Measurements from ENCODE around the gene MGST3.
"Not testable (repeated sequence)": the region's sequence is repeated elsewhere in the genome, so short reads cannot be mapped to it uniquely, and the experiment has no call there.

MGST3 gene

DNA sequence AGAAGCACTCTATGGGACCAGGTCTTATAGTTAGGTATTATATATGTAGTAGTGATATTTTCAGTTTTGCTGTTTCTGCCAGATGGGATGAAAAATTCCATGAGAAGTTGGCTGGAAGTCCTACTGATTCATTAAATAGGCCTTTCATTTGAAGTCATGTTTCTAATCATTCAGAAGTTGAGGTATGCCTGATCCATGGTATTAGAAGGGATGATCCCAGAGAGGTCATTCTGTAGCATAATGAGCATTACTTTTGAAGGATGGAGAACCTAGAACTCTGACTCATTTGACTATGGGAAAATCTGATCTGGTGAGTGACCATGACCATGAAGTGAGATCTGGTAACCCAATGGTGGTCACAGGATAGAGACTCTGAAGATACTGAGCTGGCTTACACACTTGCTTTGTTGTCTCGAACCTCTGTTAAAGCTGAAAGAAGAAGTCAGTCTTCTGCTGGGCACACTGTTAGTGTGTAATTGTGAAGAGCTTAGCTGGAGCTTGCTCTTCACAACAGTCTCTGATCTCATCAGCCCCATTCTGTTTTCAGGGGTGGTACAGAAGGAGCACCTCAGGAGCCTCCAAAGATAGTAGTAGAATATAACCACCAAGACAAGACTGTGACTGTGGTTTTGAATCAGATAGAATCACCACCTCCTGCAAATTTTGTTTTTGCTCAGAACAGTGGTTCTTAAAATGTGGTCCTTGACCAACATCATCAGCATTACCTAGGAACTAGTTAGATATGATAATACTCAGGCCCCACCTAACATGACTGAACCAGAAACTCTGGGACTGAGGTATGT, 9.0 kb downstream of the MGST3 start:
- peaks cover 3% of the 10 kb centered on the region; the same call in 1 of the 2 replicates for H3K36me3 ChIP-seq (ENCODE audit: insufficient read depth, low read length)
- H3K9me3 ChIP-seq (ENCODE audit: insufficient read depth, low read depth, low read length), result no peaks in the 10 kb centered on the region
- H3K27me3 ChIP-seq (ENCODE audit: insufficient read depth, low read length), result no peaks in the 10 kb centered on the region
- 98% methylated on average over 1 of the region's 1 CpG for WGBS
- H3K27ac ChIP-seq (ENCODE audit: low read depth, low read length), result no peak overlapping the region
- H3K9ac ChIP-seq (ENCODE audit: low read depth, low read length), result no peak overlapping the region
- H3K4me1 ChIP-seq (ENCODE audit: insufficient read depth, low read length), result peaks cover 11% of the 10 kb centered on the region
- H3K4me3 ChIP-seq (ENCODE audit: low read length), result no peak overlapping the region

DNA sequence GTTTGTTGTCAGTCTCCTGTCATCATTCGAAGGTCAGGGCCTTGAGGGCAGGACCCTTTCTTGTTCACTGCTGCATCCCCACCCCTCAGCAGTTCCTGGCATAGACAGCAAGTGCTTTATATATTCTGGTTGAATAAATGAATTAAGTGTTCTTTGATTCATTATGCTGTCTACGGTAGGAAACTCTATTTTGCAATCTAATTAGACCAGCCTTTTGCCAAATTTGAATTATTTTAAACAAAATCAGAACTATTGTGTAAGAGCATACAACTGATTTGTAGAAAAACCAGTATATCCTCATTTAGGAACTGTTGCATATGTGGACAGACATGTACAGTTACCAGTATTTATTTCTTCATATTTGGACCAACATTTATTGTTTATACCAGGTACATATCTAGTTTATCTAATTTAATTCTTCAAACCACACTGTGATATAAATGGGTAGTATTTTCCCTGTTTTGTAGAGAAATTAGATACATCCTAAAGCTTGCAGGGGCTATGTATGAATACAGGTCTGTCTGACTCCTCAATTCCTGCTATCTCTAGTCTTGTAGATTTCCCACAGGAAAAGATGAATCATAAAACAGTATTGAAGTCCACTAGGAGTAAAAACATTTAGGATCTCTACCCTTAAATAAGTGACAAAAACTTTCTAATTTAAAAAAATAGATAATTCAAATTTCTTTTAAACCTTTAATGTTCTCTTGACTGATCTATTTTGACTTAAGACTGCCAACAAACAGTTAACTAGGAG, 10.4 kb downstream of the MGST3 start:
- 90% methylated on average over 1 of the region's 2 CpGs for WGBS
- Histone ChIP-seq H3K4me3 (ENCODE audit: low read length) (no peak overlapping the region), H3K27me3 (ENCODE audit: insufficient read depth, low read length) (no peaks in the 10 kb centered on the region), H3K9me3 (ENCODE audit: insufficient read depth, low read depth, low read length) (no peaks in the 10 kb centered on the region), H3K9ac (ENCODE audit: low read depth, low read length) (no peak overlapping the region), H3K4me1 (ENCODE audit: insufficient read depth, low read length) (peaks cover 4% of the 10 kb centered on the region; the same call in 1 of the 2 replicates), H3K36me3 (ENCODE audit: insufficient read depth, low read length) (no peaks in the 10 kb centered on the region), H3K27ac (ENCODE audit: low read depth, low read length) (no peak overlapping the region)

DNA sequence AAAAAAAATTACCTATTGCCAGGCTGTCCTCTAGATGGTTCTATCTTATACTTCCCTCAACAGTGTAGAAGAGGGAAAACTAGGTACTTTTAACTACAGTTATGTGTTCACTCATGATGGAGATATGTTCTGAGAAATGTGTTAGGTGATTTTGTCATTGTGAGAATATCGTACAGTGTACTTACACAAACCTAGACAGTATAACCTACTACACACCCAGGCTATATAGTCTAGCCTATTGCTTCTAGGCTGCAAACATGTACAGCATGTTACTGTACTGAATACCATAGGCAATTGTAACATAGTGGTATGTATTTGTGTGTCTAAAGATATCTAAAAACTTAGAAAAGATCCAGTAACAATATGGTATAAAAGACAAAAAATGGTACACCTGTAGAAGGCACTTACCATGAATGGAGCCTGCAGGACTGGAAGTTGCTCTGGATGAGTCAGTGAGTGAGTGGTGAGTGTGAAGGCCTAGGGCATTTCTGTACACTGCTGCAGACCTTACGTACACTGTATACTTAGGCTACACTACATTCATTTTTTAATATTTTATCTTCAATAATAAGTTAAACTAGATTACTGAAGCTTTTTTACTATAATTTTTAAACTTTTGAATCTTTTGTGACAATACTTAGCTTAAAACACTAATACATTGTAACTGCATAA, 13.2 kb downstream of the MGST3 start:
- H3K4me1 ChIP-seq (ENCODE audit: insufficient read depth, low read length), result no peaks in the 10 kb centered on the region
- no peak overlapping the region for H3K27ac ChIP-seq (ENCODE audit: low read depth, low read length)
- no peak overlapping the region for H3K4me3 ChIP-seq (ENCODE audit: low read length)
- WGBS, result no CpG with 5 or more reads among the region's 2 CpGs
- H3K27me3 ChIP-seq (ENCODE audit: insufficient read depth, low read length), result no peaks in the 10 kb centered on the region
- H3K9ac ChIP-seq (ENCODE audit: low read depth, low read length), result no peak overlapping the region
- no peaks in the 10 kb centered on the region for H3K9me3 ChIP-seq (ENCODE audit: insufficient read depth, low read depth, low read length)
- H3K36me3 ChIP-seq (ENCODE audit: insufficient read depth, low read length), result no peaks in the 10 kb centered on the region

DNA sequence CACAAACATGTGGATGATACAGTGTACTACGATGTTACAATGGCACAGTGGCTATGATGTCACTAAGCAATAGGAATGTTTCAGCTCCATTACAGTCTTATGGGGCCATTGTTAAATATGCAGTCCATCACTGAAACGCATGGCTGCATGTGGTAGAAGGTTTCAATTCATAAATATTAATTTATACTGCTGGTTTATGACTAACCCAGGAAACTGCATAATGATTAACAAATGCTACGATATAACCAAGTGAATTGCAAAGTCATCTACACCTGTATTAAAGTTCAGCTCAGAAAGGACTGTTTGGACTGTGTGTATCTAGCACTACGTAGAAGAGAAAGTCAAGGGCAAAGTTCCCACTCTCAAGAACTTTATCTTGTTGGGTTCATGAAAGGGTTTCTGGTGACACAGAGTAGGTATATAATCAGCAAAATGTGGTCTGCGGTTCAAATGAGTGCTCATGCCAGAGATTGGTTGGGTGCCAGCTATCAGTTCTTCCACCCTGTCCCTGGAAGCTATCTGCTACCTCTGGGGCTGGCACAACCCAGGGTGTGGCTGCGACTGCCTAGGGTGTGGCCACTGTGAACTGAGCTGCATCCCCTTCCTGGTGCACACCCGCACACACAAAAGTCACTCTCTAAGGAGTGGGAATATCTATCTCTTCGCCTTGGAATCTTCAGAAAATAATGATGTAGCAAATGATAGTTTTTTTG, 14.8 kb downstream of the MGST3 start:
- Histone ChIP-seq H3K9me3 (ENCODE audit: insufficient read depth, low read depth, low read length) (no peaks in the 10 kb centered on the region), H3K4me1 (ENCODE audit: insufficient read depth, low read length) (no peaks in the 10 kb centered on the region), H3K9ac (ENCODE audit: low read depth, low read length) (no peak overlapping the region), H3K27ac (ENCODE audit: low read depth, low read length) (no peak overlapping the region), H3K4me3 (ENCODE audit: low read length) (no peak overlapping the region), H3K27me3 (ENCODE audit: insufficient read depth, low read length) (no peaks in the 10 kb centered on the region), H3K36me3 (ENCODE audit: insufficient read depth, low read length) (peaks cover 4% of the 10 kb centered on the region; the same call in 1 of the 2 replicates)
- WGBS, result 93% methylated on average over 8 of the region's 8 CpGs

DNA sequence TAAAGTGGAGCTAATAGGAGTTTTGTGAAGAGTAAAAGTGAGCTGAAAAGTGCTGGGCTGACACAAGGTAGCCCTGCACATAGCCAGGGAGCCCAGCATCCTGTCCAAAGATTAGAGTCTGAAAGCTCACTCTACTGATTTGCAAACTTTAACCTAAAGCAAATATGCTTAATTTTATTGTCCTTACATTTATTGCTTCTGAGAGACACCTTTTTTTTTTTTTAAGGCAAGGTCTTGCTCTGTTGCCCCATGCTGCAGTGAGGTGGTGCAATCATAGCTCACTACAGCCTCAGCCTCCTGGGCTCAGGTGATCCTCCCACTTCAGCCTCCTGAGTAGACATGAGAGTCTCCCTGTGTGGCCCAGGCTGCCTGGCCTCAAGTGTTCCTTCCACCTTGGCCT, 16.5 kb downstream of the MGST3 start:
- Histone ChIP-seq H3K4me1 (ENCODE audit: insufficient read depth, low read length) (no peaks in the 10 kb centered on the region), H3K4me3 (ENCODE audit: low read length) (no peak overlapping the region), H3K9me3 (ENCODE audit: insufficient read depth, low read depth, low read length) (no peaks in the 10 kb centered on the region), H3K27ac (ENCODE audit: low read depth, low read length) (no peak overlapping the region), H3K36me3 (ENCODE audit: insufficient read depth, low read length) (peaks cover 19% of the 10 kb centered on the region), H3K27me3 (ENCODE audit: insufficient read depth, low read length) (no peaks in the 10 kb centered on the region), H3K9ac (ENCODE audit: low read depth, low read length) (no peak overlapping the region)

DNA sequence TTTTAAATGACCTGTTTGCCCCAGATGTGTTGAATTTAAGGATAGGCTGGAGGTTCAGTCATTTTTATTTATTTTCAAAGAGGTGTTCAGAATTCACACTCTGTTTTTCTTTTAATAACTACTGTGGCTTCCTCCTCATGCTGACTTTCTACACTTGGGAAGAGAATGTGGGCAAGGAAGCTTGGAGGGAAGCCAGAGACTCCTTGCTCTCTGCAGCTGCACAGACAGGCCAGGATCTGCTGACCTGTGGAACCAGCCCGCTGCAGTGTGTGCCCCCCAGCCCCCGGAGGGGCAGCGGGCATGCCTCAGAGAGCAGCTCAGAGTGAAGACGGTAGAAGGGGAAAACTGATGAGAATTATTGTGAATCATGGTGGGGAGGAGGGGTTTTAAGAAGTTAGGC, 16.9 kb downstream of the MGST3 start:
- H3K4me3 ChIP-seq (ENCODE audit: low read length), result no peak overlapping the region
- H3K27me3 ChIP-seq (ENCODE audit: insufficient read depth, low read length), result no peaks in the 10 kb centered on the region
- no peak overlapping the region for H3K27ac ChIP-seq (ENCODE audit: low read depth, low read length)

DNA sequence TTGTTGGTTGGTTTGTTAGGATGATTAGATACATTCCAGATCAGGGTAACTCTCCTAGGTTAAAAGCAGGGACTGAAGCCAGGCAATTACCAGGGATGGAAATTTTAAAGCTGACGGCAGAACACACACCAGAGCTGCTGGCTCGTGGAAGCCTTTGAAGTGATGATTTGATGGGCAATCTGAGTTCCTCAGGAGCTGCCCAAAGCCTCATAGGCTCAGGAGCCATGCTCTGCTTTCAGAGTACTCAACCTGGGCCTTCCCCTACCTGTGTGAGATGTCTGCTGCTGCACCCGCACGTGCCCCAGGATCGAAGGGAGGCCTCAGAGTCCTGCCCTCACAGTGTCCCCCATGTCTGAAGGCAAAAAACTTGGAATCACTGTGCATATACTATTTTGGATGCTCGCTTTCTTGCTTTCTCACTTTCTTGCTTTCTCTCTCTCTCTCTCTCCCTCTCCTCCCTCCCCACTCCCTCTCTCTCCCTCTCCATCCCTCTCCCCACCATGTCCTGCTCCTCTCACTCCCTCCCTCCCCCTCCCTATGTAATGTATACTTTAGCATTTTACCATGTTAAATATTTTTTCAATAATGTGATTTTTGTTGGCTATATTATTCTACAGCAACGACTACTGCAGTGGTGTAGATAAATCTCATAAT, 18.0 kb downstream of the MGST3 start:
- 81% methylated on average over 7 of the region's 7 CpGs for WGBS
- H3K27me3 ChIP-seq (ENCODE audit: insufficient read depth, low read length), result no peaks in the 10 kb centered on the region
- no peaks in the 10 kb centered on the region for H3K9me3 ChIP-seq (ENCODE audit: insufficient read depth, low read depth, low read length)
- peaks cover 34% of the 10 kb centered on the region for H3K36me3 ChIP-seq (ENCODE audit: insufficient read depth, low read length)
- H3K9ac ChIP-seq (ENCODE audit: low read depth, low read length), result no peak overlapping the region
- no peak overlapping the region for H3K4me3 ChIP-seq (ENCODE audit: low read length)
- no peaks in the 10 kb centered on the region for H3K4me1 ChIP-seq (ENCODE audit: insufficient read depth, low read length)
- H3K27ac ChIP-seq (ENCODE audit: low read depth, low read length), result no peak overlapping the region

More for the DNA sequence above, 16.9 kb downstream of the MGST3 start:
- Histone ChIP-seq H3K36me3 (ENCODE audit: insufficient read depth, low read length) (peaks cover 23% of the 10 kb centered on the region), H3K4me1 (ENCODE audit: insufficient read depth, low read length) (no peaks in the 10 kb centered on the region), H3K9ac (ENCODE audit: low read depth, low read length) (no peak overlapping the region), H3K9me3 (ENCODE audit: insufficient read depth, low read depth, low read length) (no peaks in the 10 kb centered on the region)
- WGBS, result 96% methylated on average over 4 of the region's 4 CpGs

DNA sequence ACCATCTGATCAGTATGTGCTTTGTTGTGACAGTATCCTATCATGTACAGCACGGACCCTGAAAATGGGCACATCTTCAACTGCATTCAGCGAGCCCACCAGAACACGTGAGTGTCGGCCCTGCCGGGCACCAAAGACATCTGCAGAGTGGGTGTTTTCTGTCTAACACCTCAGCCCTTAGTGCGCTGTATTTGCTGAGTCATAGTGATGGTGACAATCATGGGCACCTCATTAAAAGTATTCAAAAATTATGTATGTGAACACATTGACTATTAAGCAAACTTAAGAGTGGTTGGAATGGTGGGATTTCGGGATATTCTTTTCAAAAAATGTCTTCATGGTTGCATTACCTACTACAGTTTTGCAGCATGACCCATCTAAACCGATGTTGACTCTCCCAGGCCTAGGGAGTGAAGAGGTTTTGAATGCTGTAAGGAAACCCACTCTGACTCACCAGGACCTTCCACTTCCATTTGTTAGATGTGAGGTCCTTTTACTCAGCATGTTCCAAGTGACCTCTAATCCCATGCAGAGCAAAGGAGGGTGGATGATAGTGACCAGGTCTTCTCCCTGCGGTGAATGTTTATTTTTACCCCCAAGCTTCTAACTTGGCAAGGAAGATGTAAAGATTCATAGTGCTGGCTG, 20.1 kb downstream of the MGST3 start:
- H3K9ac ChIP-seq (ENCODE audit: low read depth, low read length), result no peak overlapping the region
- 89% methylated on average over 7 of the region's 9 CpGs for WGBS
- no peaks in the 10 kb centered on the region for H3K27me3 ChIP-seq (ENCODE audit: insufficient read depth, low read length)
- peaks cover 50% of the 10 kb centered on the region for H3K36me3 ChIP-seq (ENCODE audit: insufficient read depth, low read length)
- H3K9me3 ChIP-seq (ENCODE audit: insufficient read depth, low read depth, low read length), result no peaks in the 10 kb centered on the region
- no peaks in the 10 kb centered on the region for H3K4me1 ChIP-seq (ENCODE audit: insufficient read depth, low read length)
- no peak overlapping the region for H3K4me3 ChIP-seq (ENCODE audit: low read length)
- H3K27ac ChIP-seq (ENCODE audit: low read depth, low read length), result no peak overlapping the region

DNA sequence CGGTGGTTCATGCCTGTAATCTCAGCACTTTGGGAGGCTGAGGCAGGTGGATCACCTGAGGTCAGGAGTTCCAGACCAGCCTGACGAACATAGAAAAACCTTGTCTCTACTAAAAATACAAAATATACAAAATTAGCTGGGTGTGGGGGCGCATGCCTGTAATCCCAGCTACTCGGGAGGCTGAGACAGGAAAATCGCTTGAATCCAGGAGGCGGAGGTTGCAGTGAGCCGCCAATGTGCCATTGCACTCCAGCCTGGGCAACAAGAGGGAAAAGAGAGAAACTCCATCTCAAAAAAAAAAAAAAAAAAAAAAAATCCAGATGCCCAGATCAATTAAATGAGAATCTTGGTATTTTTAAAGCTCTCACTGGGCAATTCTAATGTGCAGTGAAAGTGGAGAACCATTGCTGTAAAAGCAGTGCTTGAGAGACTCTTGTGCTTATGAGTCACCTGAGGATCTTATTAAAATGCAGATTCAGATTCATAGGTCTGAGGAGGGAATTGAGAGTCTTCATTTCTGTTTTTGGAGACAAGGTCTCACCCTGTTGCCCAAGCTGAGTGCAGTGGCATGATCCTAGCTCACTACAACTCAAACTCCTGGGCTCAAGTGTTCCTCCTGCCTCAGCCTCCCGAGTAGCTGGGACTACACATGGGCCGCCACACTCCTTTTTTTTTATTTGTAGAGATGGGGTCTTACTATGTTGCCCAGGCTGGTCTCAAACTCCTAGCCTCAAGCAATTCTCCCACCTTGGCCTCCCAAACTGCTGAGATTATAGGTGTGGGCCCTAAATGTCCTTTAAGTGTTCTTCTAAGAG, 27.9 kb downstream of the MGST3 start:
- not testable (repeated sequence) for H3K4me1 ChIP-seq (ENCODE audit: insufficient read depth, low read length); H3K9ac ChIP-seq (ENCODE audit: low read depth, low read length); H3K4me3 ChIP-seq (ENCODE audit: low read length); H3K27me3 ChIP-seq (ENCODE audit: insufficient read depth, low read length); H3K9me3 ChIP-seq (ENCODE audit: insufficient read depth, low read depth, low read length); H3K27ac ChIP-seq (ENCODE audit: low read depth, low read length)
- 91% methylated on average over 6 of the region's 9 CpGs for WGBS
- peaks cover 56% of the 10 kb centered on the region for H3K36me3 ChIP-seq (ENCODE audit: insufficient read depth, low read length)

DNA sequence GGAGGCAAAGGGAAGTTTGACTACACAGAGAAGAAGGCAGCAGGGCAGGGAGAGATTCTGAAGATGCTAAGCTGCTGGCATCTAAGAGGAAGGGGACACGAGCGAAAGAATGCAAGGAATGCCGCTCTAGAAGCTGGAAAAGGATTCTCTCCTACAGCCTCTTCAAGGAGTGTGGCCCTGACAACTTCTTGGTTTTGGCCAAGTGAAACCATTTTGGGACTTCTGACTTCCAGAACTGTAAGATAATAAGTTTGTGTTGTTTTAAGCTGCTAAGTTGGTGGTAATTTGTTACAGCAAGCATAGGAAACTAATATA, 28.5 kb downstream of the MGST3 start:
- H3K27ac ChIP-seq (ENCODE audit: low read depth, low read length), result 0 out of 2 replicates have a peak overlapping the region, but pooled peaks have one; percentile 2
- peaks cover 4% of the 10 kb centered on the region; the same call in 1 of the 2 replicates for H3K4me1 ChIP-seq (ENCODE audit: insufficient read depth, low read length)
- no peak overlapping the region for H3K9ac ChIP-seq (ENCODE audit: low read depth, low read length)
- peaks cover 60% of the 10 kb centered on the region for H3K36me3 ChIP-seq (ENCODE audit: insufficient read depth, low read length)
- H3K27me3 ChIP-seq (ENCODE audit: insufficient read depth, low read length), result no peaks in the 10 kb centered on the region
- no peaks in the 10 kb centered on the region for H3K9me3 ChIP-seq (ENCODE audit: insufficient read depth, low read depth, low read length)
- no peak overlapping the region for H3K4me3 ChIP-seq (ENCODE audit: low read length)
- 51% methylated on average over 3 of the region's 3 CpGs for WGBS
